WTC11 (cell line): Measurements from ENCODE around the gene NKAIN4.

Experiments
- AFF4 ChIP-seq: sonication (generic); formaldehyde crosslinking; IDR thresholded peaks from 2 replicates; pipeline ENCODE4 v1.8.1; 2023; ENCODE audit warnings: mild to moderate bottlenecking, missing genetic modification reagents, borderline replicate concordance
- FOXJ3 ChIP-seq: sonication (generic); formaldehyde crosslinking; IDR thresholded peaks from 2 replicates; pipeline ENCODE4 v1.9.0; 2021; ENCODE audit warnings: missing genetic modification reagents, mild to moderate bottlenecking, borderline replicate concordance
- RELA ChIP-seq: sonication (generic); formaldehyde crosslinking; IDR thresholded peaks from 2 replicates; pipeline ENCODE4 v1.8.1; 2022; ENCODE audit warnings: missing genetic modification reagents, mild to moderate bottlenecking, borderline replicate concordance
- TF ChIP-seq, protein P1 (sequence below): fragments of 200-600 bp; IDR thresholded peaks from 2 replicates; pipeline ENCODE4 v1.8.0; 2022; ENCODE audit warnings: antibody characterized with exemption

DNA sequence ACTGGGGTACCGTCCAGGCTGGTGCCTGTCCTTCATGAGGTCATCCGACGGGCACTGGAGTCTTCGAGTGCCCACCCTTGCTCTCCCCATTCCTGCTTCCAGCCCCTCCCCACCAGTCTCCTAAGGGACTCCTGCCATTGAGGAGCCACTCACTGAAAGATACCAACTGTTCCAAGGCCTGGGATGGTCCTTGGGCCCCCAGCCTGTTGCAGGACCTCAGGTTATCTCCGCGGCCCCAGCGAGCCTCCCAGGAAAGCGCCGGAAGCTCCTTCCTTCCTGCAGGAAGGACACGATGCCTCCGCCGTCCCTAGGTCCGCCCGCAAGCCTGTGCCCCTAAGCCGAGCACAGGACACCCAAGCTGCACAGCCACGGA lies 1.2 kb downstream of the NKAIN4 start:
- TF ChIP-seq, protein P1, sequence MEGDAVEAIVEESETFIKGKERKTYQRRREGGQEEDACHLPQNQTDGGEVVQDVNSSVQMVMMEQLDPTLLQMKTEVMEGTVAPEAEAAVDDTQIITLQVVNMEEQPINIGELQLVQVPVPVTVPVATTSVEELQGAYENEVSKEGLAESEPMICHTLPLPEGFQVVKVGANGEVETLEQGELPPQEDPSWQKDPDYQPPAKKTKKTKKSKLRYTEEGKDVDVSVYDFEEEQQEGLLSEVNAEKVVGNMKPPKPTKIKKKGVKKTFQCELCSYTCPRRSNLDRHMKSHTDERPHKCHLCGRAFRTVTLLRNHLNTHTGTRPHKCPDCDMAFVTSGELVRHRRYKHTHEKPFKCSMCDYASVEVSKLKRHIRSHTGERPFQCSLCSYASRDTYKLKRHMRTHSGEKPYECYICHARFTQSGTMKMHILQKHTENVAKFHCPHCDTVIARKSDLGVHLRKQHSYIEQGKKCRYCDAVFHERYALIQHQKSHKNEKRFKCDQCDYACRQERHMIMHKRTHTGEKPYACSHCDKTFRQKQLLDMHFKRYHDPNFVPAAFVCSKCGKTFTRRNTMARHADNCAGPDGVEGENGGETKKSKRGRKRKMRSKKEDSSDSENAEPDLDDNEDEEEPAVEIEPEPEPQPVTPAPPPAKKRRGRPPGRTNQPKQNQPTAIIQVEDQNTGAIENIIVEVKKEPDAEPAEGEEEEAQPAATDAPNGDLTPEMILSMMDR, result no peak
- TF ChIP-seq RELA, result no peak
- no peak for TF ChIP-seq FOXJ3 (CRISPR knock-in tag)
- TF ChIP-seq AFF4, result no peak
